ENCODE data around the gene MCM3AP. TPM values are rescaled to one million over a fixed set of nuclear protein-coding genes. Genes with fewer than 3 reads are reported as not detected.
A peak's percentile ranks its signal among the peaks of the same experiment; 100 is the strongest.

MCM3AP gene
- total RNA-seq, 1 donor from 2014 or later, result 72.4 TPM

GRCh38 chr21:46328151-46328550 is 42.7 kb upstream of the MCM3AP start:
- H3K27me3 Mint-ChIP-seq (ENCODE audit: insufficient read depth, low read depth), result peaks cover 11% of the 10 kb centered on the region

GRCh38 chr21:46327711-46328110 is 42.3 kb upstream of the MCM3AP start:
- peaks cover 12% of the 10 kb centered on the region for H3K4me1 Mint-ChIP-seq
- peaks cover 82% of the 10 kb centered on the region for H3K79me2 ChIP-seq (ENCODE audit: low read depth)
- no peak for TF ChIP-seq CTCF (IDR thresholded peaks at IDR 0.05)
- TF ChIP-seq EZH2phosphoT487 (IDR thresholded peaks at IDR 0.05), result no peak
- TF ChIP-seq EZH2 (IDR thresholded peaks at IDR 0.05), result no peak

More at GRCh38 chr21:46328151-46328550, 42.7 kb upstream of the MCM3AP start:
- H3K4me1 Mint-ChIP-seq, result peaks cover 12% of the 10 kb centered on the region
- no peaks in the 10 kb centered on the region for H3K9me3 Mint-ChIP-seq
- no peaks in the 10 kb centered on the region for H3K9me3 ChIP-seq (ENCODE audit: low read depth)
- no peaks in the 10 kb centered on the region for H3K27me3 ChIP-seq
- DNase-seq (ENCODE audit: low spot score), result no peak
- no peak overlapping the region for H3K9ac ChIP-seq
- no peak overlapping the region for H3K4me2 ChIP-seq
- TF ChIP-seq CTCF (IDR thresholded peaks at IDR 0.05) (no peak), EZH2 (IDR thresholded peaks at IDR 0.05) (no peak), EZH2phosphoT487 (IDR thresholded peaks at IDR 0.05) (no peak)
- H3K4me1 ChIP-seq, result peaks cover 11% of the 10 kb centered on the region
- no peak overlapping the region for H2AFZ ChIP-seq (replicated peaks)
- no peak overlapping the region for H3K27ac Mint-ChIP-seq
- peaks cover under 1% of the 10 kb centered on the region for H4K20me1 ChIP-seq (ENCODE audit: low read depth)
- peaks cover 15% of the 10 kb centered on the region for H3F3A ChIP-seq (ENCODE audit: low read depth)
- H3K36me3 ChIP-seq, result peaks cover 3% of the 10 kb centered on the region
- H3K36me3 Mint-ChIP-seq, result peaks cover 16% of the 10 kb centered on the region
- no peak overlapping the region for H3K27ac ChIP-seq
- H3K4me3 ChIP-seq, result no peak overlapping the region
- peaks cover 80% of the 10 kb centered on the region for H3K79me2 ChIP-seq (ENCODE audit: low read depth)
- H3K4me3 Mint-ChIP-seq, result no peak overlapping the region

GRCh38 chr21:46326110-46326703 is 40.8 kb upstream of the MCM3AP start:
- H3K36me3 Mint-ChIP-seq, result peaks cover 14% of the 10 kb centered on the region
- H3K4me3 ChIP-seq, result peak overlapping the region; percentile 99
- H3K79me2 ChIP-seq (ENCODE audit: low read depth), result peaks cover 85% of the 10 kb centered on the region
- peaks cover 23% of the 10 kb centered on the region for H3K4me1 ChIP-seq
- no peak overlapping the region for H3K27ac ChIP-seq
- H2AFZ ChIP-seq (replicated peaks), result no peak overlapping the region
- no peaks in the 10 kb centered on the region for H3K9me3 ChIP-seq (ENCODE audit: low read depth)
- peaks cover 20% of the 10 kb centered on the region for H4K20me1 ChIP-seq (ENCODE audit: low read depth)
- H3F3A ChIP-seq (ENCODE audit: low read depth), result peaks cover 25% of the 10 kb centered on the region
- no peaks in the 10 kb centered on the region for H3K27me3 ChIP-seq
- peaks cover 11% of the 10 kb centered on the region for H3K27me3 Mint-ChIP-seq (ENCODE audit: insufficient read depth, low read depth)
- no peaks in the 10 kb centered on the region for H3K9me3 Mint-ChIP-seq
- DNase-seq (ENCODE audit: low spot score), result no peak
- H3K27ac Mint-ChIP-seq, result no peak overlapping the region
- H3K9ac ChIP-seq, result no peak overlapping the region
- H3K4me3 Mint-ChIP-seq, result peak overlapping the region; percentile 60
- H3K4me1 Mint-ChIP-seq, result peaks cover 26% of the 10 kb centered on the region
- no peak for TF ChIP-seq EZH2phosphoT487 (IDR thresholded peaks at IDR 0.05)
- peak; percentile 12 for TF ChIP-seq CTCF (IDR thresholded peaks at IDR 0.05)
- peak overlapping the region; percentile 91 for H3K4me2 ChIP-seq
- no peaks in the 10 kb centered on the region for H3K36me3 ChIP-seq

More at GRCh38 chr21:46327711-46328110, 42.3 kb upstream of the MCM3AP start:
- H3K4me3 Mint-ChIP-seq, result no peak overlapping the region
- DNase-seq (ENCODE audit: low spot score), result no peak
- Histone ChIP-seq H3K36me3 (peaks cover 3% of the 10 kb centered on the region), H3F3A (ENCODE audit: low read depth) (peaks cover 15% of the 10 kb centered on the region), H3K4me3 (no peak overlapping the region), H3K9ac (no peak overlapping the region), H3K4me2 (no peak overlapping the region), H2AFZ (replicated peaks) (no peak overlapping the region), H3K27me3 (no peaks in the 10 kb centered on the region), H3K27ac (no peak overlapping the region), H3K4me1 (peaks cover 11% of the 10 kb centered on the region), H4K20me1 (ENCODE audit: low read depth) (peaks cover 5% of the 10 kb centered on the region), H3K9me3 (ENCODE audit: low read depth) (no peaks in the 10 kb centered on the region)
- peaks cover 16% of the 10 kb centered on the region for H3K36me3 Mint-ChIP-seq
- no peaks in the 10 kb centered on the region for H3K9me3 Mint-ChIP-seq
- peaks cover 11% of the 10 kb centered on the region for H3K27me3 Mint-ChIP-seq (ENCODE audit: insufficient read depth, low read depth)
- no peak overlapping the region for H3K27ac Mint-ChIP-seq
